Measurements from ENCODE around the gene NOTCH4. TPM values are rescaled to one million over a fixed set of nuclear protein-coding genes. Genes with fewer than 3 reads are reported as not detected.
A peak's percentile ranks its signal among the peaks of the same experiment; 100 is the strongest.

The NOTCH4 gene
- total and polyA plus RNA-seq, 9 of the 15 experiments (the other 6 are each of a cell fraction or from before 2014, with no cell fraction given), result 0.24 to 4.3 (median 1.7) TPM

DNA sequence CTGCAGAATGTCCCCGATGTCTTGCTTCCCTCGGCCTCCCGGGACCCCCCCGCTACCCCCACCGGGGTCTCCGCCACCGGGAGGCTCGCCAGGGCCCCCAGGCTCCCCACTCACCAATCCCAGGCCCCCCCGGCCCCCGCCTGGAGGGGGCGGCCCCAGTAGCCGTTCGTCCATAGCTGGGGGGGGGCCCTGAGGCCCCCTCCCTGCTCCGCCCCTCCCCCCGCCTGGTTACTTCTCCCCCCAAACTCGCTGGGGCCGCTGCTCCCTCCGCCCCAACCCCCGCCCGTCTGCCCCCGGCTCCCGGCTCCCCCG is 34.2 kb downstream of the NOTCH4 start (continued):
- TF ChIP-seq SLC30A9 (CRISPR knock-in tag; IDR thresholded peaks at IDR 0.05) (no peak), ZBTB7A (IDR thresholded peaks at IDR 0.05; ENCODE audit: borderline replicate concordance, control insufficient read depth, low read depth, low read length) (peak; percentile 55), ZNF778 (CRISPR knock-in tag; IDR thresholded peaks at IDR 0.05) (no peak), RFX1 (IDR thresholded peaks at IDR 0.05) (no peak), PRPF4 (IDR thresholded peaks at IDR 0.05; ENCODE audit: insufficient read depth, low read depth, low read length, poor library complexity, severe bottlenecking) (no peak), RB1 (IDR thresholded peaks at IDR 0.05; ENCODE audit: low read depth) (no peak), LARP7 (IDR thresholded peaks at IDR 0.05) (no peak)
- TF ChIP-seq, protein P1, sequence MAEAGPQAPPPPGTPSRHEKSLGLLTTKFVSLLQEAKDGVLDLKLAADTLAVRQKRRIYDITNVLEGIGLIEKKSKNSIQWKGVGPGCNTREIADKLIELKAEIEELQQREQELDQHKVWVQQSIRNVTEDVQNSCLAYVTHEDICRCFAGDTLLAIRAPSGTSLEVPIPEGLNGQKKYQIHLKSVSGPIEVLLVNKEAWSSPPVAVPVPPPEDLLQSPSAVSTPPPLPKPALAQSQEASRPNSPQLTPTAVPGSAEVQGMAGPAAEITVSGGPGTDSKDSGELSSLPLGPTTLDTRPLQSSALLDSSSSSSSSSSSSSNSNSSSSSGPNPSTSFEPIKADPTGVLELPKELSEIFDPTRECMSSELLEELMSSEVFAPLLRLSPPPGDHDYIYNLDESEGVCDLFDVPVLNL (CRISPR knock-in tag; IDR thresholded peaks at IDR 0.05; ENCODE audit: low read depth), result no peak

DNA sequence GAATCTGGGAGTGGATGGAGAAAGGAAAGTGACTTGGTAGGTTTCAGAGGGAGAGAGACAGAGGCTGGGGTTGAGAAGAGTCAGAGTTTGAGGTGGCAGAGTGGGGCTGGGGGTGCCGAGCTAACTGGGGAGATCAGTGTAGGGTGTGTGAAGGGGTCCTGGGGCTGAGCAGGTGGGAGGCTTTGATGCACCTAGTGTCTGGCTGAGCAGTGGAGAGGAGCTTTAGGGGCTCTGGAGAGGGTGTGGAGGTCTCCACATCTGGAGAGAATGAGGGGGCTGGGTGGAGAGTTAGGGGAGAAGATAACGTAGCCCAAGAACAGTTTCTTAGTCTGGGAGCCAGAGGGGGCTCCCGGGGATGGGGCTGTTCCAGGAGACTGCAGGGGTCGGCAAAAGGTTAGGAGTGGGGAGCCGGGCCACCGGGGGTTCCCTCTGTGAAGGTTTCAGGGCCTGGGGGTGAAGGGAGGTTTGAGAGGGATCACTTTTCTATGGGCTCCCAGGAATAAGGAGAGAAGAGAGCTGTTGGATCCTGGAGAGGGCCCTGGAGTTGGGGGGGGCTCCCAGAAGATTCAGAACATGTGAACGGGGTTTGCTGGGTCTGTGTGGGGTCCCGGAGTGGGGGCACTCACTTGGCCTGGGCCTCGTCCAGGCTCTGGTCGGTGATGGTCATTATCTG is 34.7 kb downstream of the NOTCH4 start:
- H3K27me3 ChIP-seq (ENCODE audit: control insufficient read depth in 2 of 2, insufficient read depth in 2 of 2, low read length in 2 of 2), result no peaks in the 10 kb centered on the region
- H3K9me3 ChIP-seq (replicated peaks; ENCODE audit: control insufficient read depth, insufficient read depth, low read depth, low read length), result no peaks in the 10 kb centered on the region
- intact Hi-C loops (cut with micrococcal nuclease) (no loop called here), in situ Hi-C loops (cut with MboI) (no loop called here)
- no peaks in the 10 kb centered on the region for H3K9me1 ChIP-seq (ENCODE audit: control insufficient read depth, insufficient read depth, low read length)
- CTCF ChIA-PET (ENCODE audit: low intra/inter-chr PET ratio), result no interaction called here
- peaks cover 36% of the 10 kb centered on the region; the same call in 2 of the 3 replicates for H3K36me3 ChIP-seq (ENCODE audit: control insufficient read depth, insufficient read depth, low read length)
- POLR2A ChIA-PET, result interaction anchor here (0.6 to 2.5 kb wide), 8 partner anchors 9 to 498 kb away, joined by 3 to 10 read pairs (median 4); partner anchors contain the start of gene FKBPL
- peaks cover 64% of the 10 kb centered on the region for H3K79me2 ChIP-seq (ENCODE audit: control insufficient read depth, insufficient read depth, low read length)
- H3K4me2 ChIP-seq (ENCODE audit: insufficient read depth, low read length), result peak overlapping the region; percentile 90
- WGBS (ENCODE audit: insufficient coverage, low coverage, missing lambda C conversion rate), result under 1% methylated on average over 10 of the region's 10 CpGs
- DNase-seq (ENCODE audit: extremely low read depth in 1 of 4, low spot score in 3 of 4), result peak in 1 of 4 experiments; percentile 27
- peak overlapping the region; percentile 93 for H3K27ac ChIP-seq (ENCODE audit: extremely low read depth, low read depth, low read length)
- no TSS peak for BruUV-seq (replicated peaks)
- H3K9ac ChIP-seq (ENCODE audit: insufficient read depth in 1 of 2, low read depth in 2 of 2, low read length in 2 of 2), result peak overlapping the region; percentile 89 to 95
- H3K4me3 ChIP-seq, result peak overlapping the region; percentile 79
- ATAC-seq, result no peak
- peaks cover 69 to 71% of the 10 kb centered on the region in 2 experiments for H3K4me1 ChIP-seq (replicated peaks in 1 of 2; ENCODE audit: control insufficient read depth in 2 of 2, insufficient read depth in 2 of 2, low read length in 2 of 2)
- no peak for FAIRE-seq
- no peak overlapping the region for H2AFZ ChIP-seq (ENCODE audit: low read depth, low read length)
- H4K20me1 ChIP-seq (replicated peaks; ENCODE audit: control insufficient read depth, insufficient read depth, low read length), result no peaks in the 10 kb centered on the region
- 0 out of 2 replicates have a peak, but pooled peaks have one; percentile 81 for TF ChIP-seq CCAR2 (IDR thresholded peaks at IDR 0.05; ENCODE audit: low read depth, low read length)
- peak; percentile 32 for TF ChIP-seq KDM5B (IDR thresholded peaks at IDR 0.05; ENCODE audit: insufficient replicate concordance, low read depth, low read length)
- TF ChIP-seq SAFB2 (IDR thresholded peaks at IDR 0.05; ENCODE audit: borderline replicate concordance, low read depth, low read length, severe bottlenecking), result no peak
- no peak for TF ChIP-seq EWSR1 (IDR thresholded peaks at IDR 0.05; ENCODE audit: borderline replicate concordance, low read depth, partially characterized antibody)

Data from K562 (cell line).